IMR-90 (cell line): ENCODE measurements around the gene AGO1. TPM values are rescaled to one million over a fixed set of nuclear protein-coding genes. Genes with fewer than 3 reads are reported as not detected.

ENCODE experiments used
- ATAC-seq: fragments of 200-7000 bp; cut with Tn5 transposase; 2 replicates; pipeline ENCODE4 v1.9.1; 2020; ENCODE audit warnings: low read depth, mild to moderate bottlenecking, moderate library complexity
- BruUV-seq: library from RNA; stranded (reverse); fragments of 400-500 nt; replicated peaks from 2 replicates; lab custom pipeline; 2021; lab: Mats Ljungman, UMichigan
- CTCF ChIA-PET: fragments of 300-600 bp; formaldehyde crosslinking; extraction: SDS; loops from one replicate; lab custom pipeline; 2021; ENCODE audit warnings: antibody characterized with exemption; lab: Yijun Ruan, JAX
- POLR2A ChIA-PET: fragments of 300-600 bp; sonication (Branson Sonifier 250); formaldehyde crosslinking; loops from one replicate; lab custom pipeline; 2022; ENCODE audit warnings: antibody characterized with exemption; ENCODE audit not compliant: unreplicated experiment; lab: Charles Lee
- DNase-seq: peaks from one replicate; pipeline ENCODE4 v3.0.0; 2013
- H2AFZ ChIP-seq: replicated peaks from 2 replicates; pipeline ENCODE3; 2013; ENCODE audit warnings: low read length, mild to moderate bottlenecking; ENCODE audit not compliant: poor library complexity
- H2AK5ac ChIP-seq: 2 replicates; pipeline ENCODE4 v1.6.1; 2013; ENCODE audit warnings: low read depth, low read length, inconsistent platforms
- H2AK9ac ChIP-seq: replicated peaks from 2 replicates; pipeline ENCODE3; 2013; ENCODE audit warnings: mild to moderate bottlenecking, low read depth, low read length, moderate library complexity; ENCODE audit not compliant: poor library complexity
- H2BK120ac ChIP-seq: 2 replicates; pipeline ENCODE4 v1.6.1; 2013; ENCODE audit warnings: low read depth, low read length, inconsistent platforms
- H2BK15ac ChIP-seq: 3 replicates; pipeline ENCODE4 v1.6.1; 2013; ENCODE audit warnings: low read depth, low read length, inconsistent platforms
- H2BK20ac ChIP-seq: 2 replicates; pipeline ENCODE4 v1.6.1; 2013; ENCODE audit warnings: low read depth, mild to moderate bottlenecking, inconsistent platforms, low read length, moderate library complexity
- H2BK5ac ChIP-seq: 2 replicates; pipeline ENCODE4 v1.6.1; 2013; ENCODE audit warnings: mild to moderate bottlenecking, low read depth, low read length, inconsistent platforms; ENCODE audit not compliant: poor library complexity, severe bottlenecking
- H3K14ac ChIP-seq: replicated peaks from 2 replicates; pipeline ENCODE4 v1.6.1; 2013; ENCODE audit warnings: low read depth, low read length, inconsistent platforms
- H3K18ac ChIP-seq: 2 replicates; pipeline ENCODE4 v1.6.1; 2013; ENCODE audit warnings: low read depth, low read length, control low read depth
- H3K23ac ChIP-seq: 2 replicates; pipeline ENCODE4 v1.6.1; 2013; ENCODE audit warnings: low read depth, low read length, inconsistent platforms
- H3K27ac ChIP-seq: 2 replicates; pipeline ENCODE4 v1.5.1; 2013; ENCODE audit warnings: mild to moderate bottlenecking, control low read depth, low read length; ENCODE audit not compliant: insufficient read depth
- H3K27me3 ChIP-seq: 2 replicates; pipeline ENCODE4 v1.6.1; 2013; ENCODE audit warnings: low read length; ENCODE audit not compliant: control insufficient read depth, insufficient read depth
- H3K36me3 ChIP-seq: 2 replicates; pipeline ENCODE4 v1.6.1; 2013; ENCODE audit warnings: low read length, mixed read lengths; ENCODE audit not compliant: control insufficient read depth, insufficient read depth
- H3K4ac ChIP-seq: 2 replicates; pipeline ENCODE4 v1.6.1; 2013; ENCODE audit warnings: low read depth, low read length, inconsistent platforms
- H3K4me1 ChIP-seq: 2 replicates; pipeline ENCODE4 v1.6.1; 2013; ENCODE audit warnings: low read length, mixed read lengths; ENCODE audit not compliant: control insufficient read depth, insufficient read depth
- H3K4me2 ChIP-seq: 2 replicates; pipeline ENCODE4 v1.6.1; 2013; ENCODE audit warnings: low read depth, mild to moderate bottlenecking, control low read depth, low read length, moderate library complexity
- H3K4me3 ChIP-seq: 2 replicates; pipeline ENCODE4 v1.5.1; 2013; ENCODE audit warnings: low read depth, mild to moderate bottlenecking, control low read depth, low read length, moderate library complexity; ENCODE audit not compliant: insufficient read depth
- H3K56ac ChIP-seq: 2 replicates; pipeline ENCODE4 v1.6.1; 2013; ENCODE audit warnings: low read length, inconsistent platforms; ENCODE audit not compliant: insufficient read depth; ENCODE audit errors: extremely low read depth
- H3K79me1 ChIP-seq, 2 experiments: 2 replicates each; pipeline ENCODE4 v1.6.1; 2013; ENCODE audit warnings: low read length in 2 of 2, inconsistent platforms in 1 of 2, low read depth in 1 of 2
- H3K9ac ChIP-seq: 2 replicates; pipeline ENCODE4 v1.6.1; 2013; ENCODE audit warnings: low read depth, low read length, control low read depth
- H3K9me1 ChIP-seq: 2 replicates; pipeline ENCODE4 v1.6.1; 2013; ENCODE audit warnings: low read length, inconsistent platforms; ENCODE audit not compliant: insufficient read depth
- H3K9me3 ChIP-seq: 2 replicates; pipeline ENCODE4 v1.6.1; 2013; ENCODE audit warnings: low read length; ENCODE audit not compliant: control insufficient read depth, insufficient read depth
- H4K20me1 ChIP-seq: 2 replicates; pipeline ENCODE4 v1.6.1; 2013; ENCODE audit warnings: low read length, inconsistent platforms; ENCODE audit not compliant: insufficient read depth
- H4K5ac ChIP-seq: 2 replicates; pipeline ENCODE4 v1.6.1; 2013; ENCODE audit warnings: mild to moderate bottlenecking, low read depth, low read length, control low read depth
- H4K8ac ChIP-seq, 2 experiments: 2 replicates each; pipeline ENCODE4 v1.6.1; 2013; ENCODE audit warnings: low read depth in 2 of 2, low read length in 2 of 2, control low read depth in 1 of 2, inconsistent platforms in 1 of 2
- H4K91ac ChIP-seq: 2 replicates; pipeline ENCODE4 v1.6.1; 2013; ENCODE audit warnings: low read depth, low read length, inconsistent platforms; ENCODE audit not compliant: insufficient read depth
- BHLHE40 ChIP-seq: fragments of 150-350 bp; IDR thresholded peaks from 2 replicates; pipeline ENCODE4 v1.6.1; 2016; ENCODE audit warnings: mild to moderate bottlenecking, low read depth, low read length
- CEBPB ChIP-seq: IDR thresholded peaks from 2 replicates; pipeline ENCODE4 v1.6.1; 2012; ENCODE audit warnings: low read depth, low read length, improper control_type of control experiment
- CHD1 ChIP-seq: IDR thresholded peaks from 2 replicates; pipeline ENCODE4 v1.6.1; 2012; ENCODE audit warnings: low read depth, low read length, improper control_type of control experiment
- CTCF ChIP-seq: conservative IDR thresholded peaks from 2 replicates; pipeline ENCODE4 v1.5.1; 2012; ENCODE audit warnings: mild to moderate bottlenecking, low read depth, low read length, improper control_type of control experiment
- FOS ChIP-seq: fragments of 150-350 bp; IDR thresholded peaks from 2 replicates; pipeline ENCODE4 v1.6.1; 2016; ENCODE audit warnings: low read depth, low read length
- MAFK ChIP-seq: IDR thresholded peaks from 2 replicates; pipeline ENCODE4 v1.6.1; 2012; ENCODE audit warnings: low read depth, low read length, improper control_type of control experiment
- MAZ ChIP-seq: IDR thresholded peaks from 2 replicates; pipeline ENCODE4 v1.6.1; 2012; ENCODE audit warnings: low read depth, mild to moderate bottlenecking, low read length, improper control_type of control experiment, moderate library complexity, borderline replicate concordance
- MXI1 ChIP-seq: IDR thresholded peaks from 2 replicates; pipeline ENCODE4 v1.6.1; 2012; ENCODE audit warnings: low read depth, mild to moderate bottlenecking, low read length, moderate library complexity, borderline replicate concordance
- NFE2L2 ChIP-seq: fragments of 150-350 bp; IDR thresholded peaks from 2 replicates; pipeline ENCODE4 v1.6.1; 2016; ENCODE audit warnings: low read depth, mild to moderate bottlenecking, low read length
- RAD21 ChIP-seq: IDR thresholded peaks from 2 replicates; pipeline ENCODE4 v1.6.1; 2012; ENCODE audit warnings: low read length, improper control_type of control experiment
- RCOR1 ChIP-seq: IDR thresholded peaks from 2 replicates; pipeline ENCODE4 v1.6.1; 2012; ENCODE audit warnings: mild to moderate bottlenecking, low read length, improper control_type of control experiment; ENCODE audit not compliant: insufficient replicate concordance
- RFX5 ChIP-seq: IDR thresholded peaks from 2 replicates; pipeline ENCODE4 v1.8.0; 2012; ENCODE audit warnings: low read depth, mild to moderate bottlenecking, low read length, moderate library complexity
- SMC3 ChIP-seq: fragments of 150-350 bp; IDR thresholded peaks from 2 replicates; pipeline ENCODE4 v1.6.1; 2016; ENCODE audit warnings: low read depth, mild to moderate bottlenecking, antibody characterized with exemption, low read length, moderate library complexity
- WGBS, 2 experiments: methylation state at CpG; one replicate each; pipeline versions ENCODE4 v1.1.5 to v1.1.7; 2013; ENCODE audit warnings: missing lambda C conversion rate in 2 of 2; ENCODE audit not compliant: insufficient read length in 1 of 2; ENCODE audit errors: extremely low coverage in 2 of 2; 5-methylcytosine and 5-hydroxymethylcytosine counted together
- dilution Hi-C: fragments of 300-500 bp; cut with HindIII; formaldehyde crosslinking; loops from one replicate; pipeline ENCODE4 v1.14.3; 2018; ENCODE audit warnings: low sequenced_read_pairs; ENCODE audit not compliant: unreplicated experiment
- in situ Hi-C: fragments of 300-500 bp; cut with MboI; formaldehyde crosslinking; loops from 3 replicates; pipeline ENCODE4 v1.14.3; 2019; ENCODE audit warnings: low sequenced_read_pairs, inconsistent platforms, mixed read lengths
- intact Hi-C: fragments of 100-400 bp; cut with micrococcal nuclease; formaldehyde crosslinking; loops from 2 replicates; pipeline ENCODE4 v1.10.0; 2022
- polyA plus RNA-seq, 3 experiments: library from polyadenylated mRNA; depleted of rRNA; stranded (reverse); fragments of >200 nt; gene quantifications; 2 replicates each; pipeline ENCODE4 v1.2.3, GENCODE V29; 2012; ENCODE audit warnings: low replicate concordance in 1 of 3
- total RNA-seq: library from RNA; depleted of rRNA; stranded (reverse); fragments of >200 nt; gene quantifications from 2 replicates; pipeline ENCODE4 v1.2.3, GENCODE V29; 2012
- TF ChIP-seq, protein P1 (sequence below): fragments of 150-350 bp; IDR thresholded peaks from 2 replicates; pipeline ENCODE4 v1.6.1; 2016; ENCODE audit warnings: low read depth, mild to moderate bottlenecking, low read length, moderate library complexity, borderline replicate concordance
- TF ChIP-seq, protein P2 (sequence below): fragments of 150-350 bp; IDR thresholded peaks from 2 replicates; pipeline ENCODE4 v1.6.1; 2017; ENCODE audit warnings: mild to moderate bottlenecking, antibody characterized with exemption, low read length, low read depth

AGO1 gene
- total and polyA plus RNA-seq, 2 of the 4 experiments (the other 2 are of a cell fraction) = 11.3 to 21.5 TPM

GRCh38 chr1:35834218-35834617, 48.8 kb upstream of the AGO1 start (continued):
- TF ChIP-seq RFX5 (no peak), RAD21 (no peak)

GRCh38 chr1:35835398-35835797, 47.6 kb upstream of the AGO1 start:
- dilution Hi-C loops (no loop called here), intact Hi-C loops (no loop called here), in situ Hi-C loops (no loop called here)
- Histone ChIP-seq H3K27me3 (no peaks in the 10 kb centered on the region), H2AK9ac (no peak overlapping the region), H3K79me1 (no peaks in the 10 kb centered on the region), H2AK5ac (no peak overlapping the region), H3K56ac (no peak overlapping the region), H3K4ac (no peak overlapping the region), H2BK15ac (no peak overlapping the region), H3K14ac (no peak overlapping the region), H2BK20ac (no peak overlapping the region), H4K20me1 (no peaks in the 10 kb centered on the region), H4K8ac (no peak overlapping the region), H4K5ac (no peak overlapping the region), H3K27ac (no peak overlapping the region), H2AFZ (no peak overlapping the region), H3K4me3 (no peak overlapping the region), H3K36me3 (peaks cover 30% of the 10 kb centered on the region), H4K91ac (no peak overlapping the region), H3K4me2 (no peak overlapping the region), H3K9me1 (no peaks in the 10 kb centered on the region), H3K9ac (no peak overlapping the region), H3K23ac (no peak overlapping the region), H2BK5ac (no peak overlapping the region), H3K4me1 (no peaks in the 10 kb centered on the region), H2BK120ac (no peak overlapping the region), H3K9me3 (no peaks in the 10 kb centered on the region), H3K18ac (no peak overlapping the region)
- CTCF ChIA-PET = no interaction called here
- ATAC-seq (no peak), DNase-seq (no peak)
- WGBS, 2 experiments = no CpG with 5 or more reads among the region's 2 CpGs
- no TSS peak for BruUV-seq
- TF ChIP-seq, protein P1, sequence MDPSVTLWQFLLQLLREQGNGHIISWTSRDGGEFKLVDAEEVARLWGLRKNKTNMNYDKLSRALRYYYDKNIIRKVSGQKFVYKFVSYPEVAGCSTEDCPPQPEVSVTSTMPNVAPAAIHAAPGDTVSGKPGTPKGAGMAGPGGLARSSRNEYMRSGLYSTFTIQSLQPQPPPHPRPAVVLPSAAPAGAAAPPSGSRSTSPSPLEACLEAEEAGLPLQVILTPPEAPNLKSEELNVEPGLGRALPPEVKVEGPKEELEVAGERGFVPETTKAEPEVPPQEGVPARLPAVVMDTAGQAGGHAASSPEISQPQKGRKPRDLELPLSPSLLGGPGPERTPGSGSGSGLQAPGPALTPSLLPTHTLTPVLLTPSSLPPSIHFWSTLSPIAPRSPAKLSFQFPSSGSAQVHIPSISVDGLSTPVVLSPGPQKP = no peak
- TF ChIP-seq RFX5 (no peak), CTCF (no peak), SMC3 (no peak), BHLHE40 (no peak), CEBPB (no peak), RAD21 (no peak), NFE2L2 (no peak), MAZ (no peak), CHD1 (no peak), MXI1 (no peak), MAFK (no peak), FOS (no peak), RCOR1 (no peak)
- TF ChIP-seq, protein P2, sequence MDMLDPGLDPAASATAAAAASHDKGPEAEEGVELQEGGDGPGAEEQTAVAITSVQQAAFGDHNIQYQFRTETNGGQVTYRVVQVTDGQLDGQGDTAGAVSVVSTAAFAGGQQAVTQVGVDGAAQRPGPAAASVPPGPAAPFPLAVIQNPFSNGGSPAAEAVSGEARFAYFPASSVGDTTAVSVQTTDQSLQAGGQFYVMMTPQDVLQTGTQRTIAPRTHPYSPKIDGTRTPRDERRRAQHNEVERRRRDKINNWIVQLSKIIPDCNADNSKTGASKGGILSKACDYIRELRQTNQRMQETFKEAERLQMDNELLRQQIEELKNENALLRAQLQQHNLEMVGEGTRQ = no peak
- POLR2A ChIA-PET = no interaction called here
